Choroid plexus epithelial cell (primary cell): ENCODE data around the gene GRM4.
A peak's percentile ranks its signal among the peaks of the same experiment; 100 is the strongest.
"Not testable (repeated sequence)": the region's sequence is repeated elsewhere in the genome, so short reads cannot be mapped to it uniquely, and the experiment has no call there.

Experiments used
- DNase-seq: peaks from one replicate; pipeline ENCODE4 v3.0.0-alpha.2; 2010; ENCODE audit warnings: low read depth
- H3K4me3 ChIP-seq: 2 replicates; pipeline ENCODE4 v1.5.1; 2011; ENCODE audit warnings: low read depth, mild to moderate bottlenecking, control low read depth, low read length, moderate library complexity
- TF ChIP-seq, protein P1 (sequence below): conservative IDR thresholded peaks from 2 replicates; pipeline ENCODE4 v1.5.1; 2011; ENCODE audit warnings: low read depth, mild to moderate bottlenecking, control low read depth, inconsistent platforms, low read length, moderate library complexity

GRM4 gene

DNA sequence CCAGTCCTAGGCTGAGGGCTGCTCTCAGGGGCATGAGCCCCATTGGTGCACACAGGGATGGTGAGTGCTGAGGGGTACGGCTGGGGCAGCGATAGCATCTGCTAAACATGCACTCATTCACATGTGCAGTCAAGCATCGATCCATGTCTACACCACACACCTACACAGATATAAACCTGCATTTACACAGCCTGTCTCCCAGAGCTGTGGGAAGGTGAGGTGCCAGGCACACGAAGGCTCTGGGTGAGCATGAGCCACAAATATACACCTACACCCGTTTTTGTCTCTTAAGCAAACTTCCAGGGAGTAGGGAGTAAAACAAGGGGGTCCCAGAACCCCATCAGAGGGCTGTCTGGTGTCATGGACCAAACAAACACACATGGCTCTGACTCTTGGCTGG, 99.3 kb downstream of the GRM4 start:
- H3K4me3 ChIP-seq: no peak overlapping the region
- TF ChIP-seq, protein P1, sequence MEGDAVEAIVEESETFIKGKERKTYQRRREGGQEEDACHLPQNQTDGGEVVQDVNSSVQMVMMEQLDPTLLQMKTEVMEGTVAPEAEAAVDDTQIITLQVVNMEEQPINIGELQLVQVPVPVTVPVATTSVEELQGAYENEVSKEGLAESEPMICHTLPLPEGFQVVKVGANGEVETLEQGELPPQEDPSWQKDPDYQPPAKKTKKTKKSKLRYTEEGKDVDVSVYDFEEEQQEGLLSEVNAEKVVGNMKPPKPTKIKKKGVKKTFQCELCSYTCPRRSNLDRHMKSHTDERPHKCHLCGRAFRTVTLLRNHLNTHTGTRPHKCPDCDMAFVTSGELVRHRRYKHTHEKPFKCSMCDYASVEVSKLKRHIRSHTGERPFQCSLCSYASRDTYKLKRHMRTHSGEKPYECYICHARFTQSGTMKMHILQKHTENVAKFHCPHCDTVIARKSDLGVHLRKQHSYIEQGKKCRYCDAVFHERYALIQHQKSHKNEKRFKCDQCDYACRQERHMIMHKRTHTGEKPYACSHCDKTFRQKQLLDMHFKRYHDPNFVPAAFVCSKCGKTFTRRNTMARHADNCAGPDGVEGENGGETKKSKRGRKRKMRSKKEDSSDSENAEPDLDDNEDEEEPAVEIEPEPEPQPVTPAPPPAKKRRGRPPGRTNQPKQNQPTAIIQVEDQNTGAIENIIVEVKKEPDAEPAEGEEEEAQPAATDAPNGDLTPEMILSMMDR: no peak
- DNase-seq: no peak

DNA sequence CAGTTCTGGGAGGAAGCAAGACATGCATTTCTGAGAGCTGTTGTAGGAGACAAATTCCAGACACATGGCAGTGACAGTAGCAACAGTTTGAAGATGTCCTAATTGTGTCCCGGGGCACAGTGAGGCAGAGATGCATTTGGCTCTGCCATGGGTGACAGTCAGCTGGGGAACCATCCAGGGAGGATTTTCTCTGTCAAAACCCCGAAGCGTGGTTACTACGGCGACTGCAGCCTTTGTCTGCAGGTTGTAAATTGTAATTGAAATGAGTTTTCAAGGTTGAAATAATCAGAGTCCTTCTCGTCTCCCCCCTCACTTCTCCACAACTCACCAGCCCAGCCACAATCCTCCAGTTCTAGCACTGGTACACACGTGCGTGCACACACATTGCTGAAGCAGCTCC, 100.1 kb downstream of the GRM4 start:
- no peak overlapping the region for H3K4me3 ChIP-seq

DNA sequence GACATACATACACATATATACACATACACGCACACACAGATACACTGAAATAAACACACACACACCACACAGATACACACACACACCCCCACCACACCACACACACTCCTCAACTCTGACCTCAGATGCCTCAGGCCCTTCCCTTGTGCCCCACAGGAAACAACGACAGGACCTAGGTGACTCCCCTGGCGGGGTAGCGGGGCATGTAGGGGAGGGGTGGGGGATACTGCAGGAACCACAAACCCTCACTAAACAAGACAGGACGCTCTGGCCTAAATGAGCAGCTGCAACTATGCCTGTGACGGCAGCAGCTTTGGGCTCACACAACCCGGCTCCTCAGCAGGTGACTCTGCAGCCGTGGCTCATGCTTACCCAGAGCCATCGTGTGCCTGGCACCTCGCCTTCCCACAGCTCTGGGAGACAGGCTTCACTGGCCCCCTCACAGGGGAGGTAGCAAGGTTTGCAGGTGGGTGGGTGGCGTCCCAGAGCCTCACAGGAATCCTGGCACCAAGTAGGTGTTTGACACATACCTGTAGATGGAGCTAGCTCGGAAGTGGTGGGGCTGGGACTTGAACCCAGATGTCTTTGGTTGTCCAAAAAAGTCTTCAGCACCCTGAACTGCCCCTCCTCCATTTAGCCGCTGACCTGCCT, 100.8 kb downstream of the GRM4 start:
- no peak for DNase-seq
- TF ChIP-seq, protein P1: no peak
- H3K4me3 ChIP-seq: no peak overlapping the region

More for the DNA sequence above, 100.1 kb downstream of the GRM4 start:
- TF ChIP-seq, protein P1: no peak
- no peak for DNase-seq

DNA sequence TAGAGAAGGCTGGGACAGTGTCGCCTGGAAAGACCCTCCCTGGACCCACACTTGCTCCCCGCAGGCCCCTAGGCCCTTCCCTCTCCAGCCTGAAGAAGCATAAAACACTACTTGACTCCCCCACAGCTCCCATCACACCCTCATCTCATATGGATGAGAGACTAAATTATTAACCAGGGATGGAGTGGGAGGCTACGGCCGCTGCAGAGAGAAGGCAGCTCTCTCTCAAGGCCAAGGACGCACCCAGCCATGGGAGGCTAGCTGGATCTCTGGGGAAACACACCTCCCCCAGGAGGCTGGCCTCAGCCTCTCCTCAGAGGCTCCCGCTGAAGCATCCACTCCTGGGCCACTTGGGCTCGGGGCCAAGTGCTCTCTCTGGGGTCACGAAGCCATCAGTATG, 102.5 kb downstream of the GRM4 start:
- TF ChIP-seq, protein P1: no peak
- no peak for DNase-seq
- H3K4me3 ChIP-seq: no peak overlapping the region

DNA sequence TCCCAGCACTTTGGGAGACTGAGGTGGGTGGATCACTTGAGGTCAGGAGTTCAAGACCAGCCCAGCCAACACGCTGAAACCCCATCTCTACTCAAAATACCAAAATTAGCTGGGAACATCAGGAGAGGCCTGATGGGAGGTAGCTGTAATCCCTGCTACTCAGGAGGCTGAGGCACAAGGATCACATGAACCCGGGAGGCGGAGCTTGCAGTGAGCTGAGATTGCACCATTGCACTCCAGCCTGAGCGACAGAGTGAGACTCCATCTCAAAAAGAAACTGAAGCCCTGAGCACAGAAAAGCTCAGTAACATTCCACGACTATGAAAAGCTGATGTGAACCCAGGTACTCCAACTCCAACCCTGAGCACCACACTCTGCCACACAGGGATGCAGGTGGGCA, 103.9 kb downstream of the GRM4 start:
- peak; percentile 8 for DNase-seq
- not testable (repeated sequence) for H3K4me3 ChIP-seq

DNA sequence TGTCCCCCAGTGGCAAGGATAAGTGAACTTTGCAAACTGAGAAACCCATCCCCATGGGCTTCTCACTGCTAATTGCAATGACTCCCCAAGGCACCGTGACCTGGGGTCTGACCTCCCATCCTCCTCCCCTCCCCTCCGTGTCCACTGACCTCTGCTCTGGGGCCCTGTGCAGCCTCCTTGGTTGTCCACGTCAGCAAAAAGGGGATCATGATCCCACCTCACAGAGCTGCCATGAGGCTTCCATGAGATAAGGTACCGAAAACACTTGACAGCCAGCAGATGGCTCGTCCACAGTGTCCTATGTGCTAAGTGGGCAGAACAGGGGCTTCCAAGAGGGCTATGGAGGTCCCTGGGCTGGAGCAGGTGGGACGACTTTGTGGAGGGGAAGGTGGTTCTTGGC, 104.5 kb downstream of the GRM4 start:
- no peak overlapping the region for H3K4me3 ChIP-seq
- DNase-seq: no peak
- TF ChIP-seq, protein P1: no peak

DNA sequence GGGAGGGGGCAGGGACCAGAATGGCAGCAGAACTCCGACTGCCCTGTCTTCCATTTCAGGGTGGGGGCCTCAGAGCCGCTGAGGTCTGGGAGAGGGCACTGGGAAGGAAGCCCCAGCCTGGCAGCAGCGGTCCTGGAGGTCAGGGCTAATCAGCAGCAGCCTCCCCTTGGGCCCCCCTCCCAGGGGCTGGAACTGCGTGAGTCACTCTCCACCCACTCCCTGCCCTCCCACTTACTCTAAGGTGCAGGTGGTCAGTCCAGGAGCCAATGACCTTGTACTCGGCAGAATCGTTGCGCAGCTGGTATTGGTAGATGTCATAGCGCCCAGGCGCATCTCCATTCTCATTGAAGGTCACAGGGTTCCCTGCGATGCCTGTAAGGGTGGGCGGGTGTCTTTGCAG, 105.9 kb downstream of the GRM4 start:
- H3K4me3 ChIP-seq: no peak overlapping the region
- TF ChIP-seq, protein P1: no peak
- DNase-seq: no peak
